ENCODE data around the gene G6PC3. TPM values are rescaled to one million over a fixed set of nuclear protein-coding genes. Genes with fewer than 3 reads are reported as not detected.

Gene G6PC3
- total and polyA plus RNA-seq, 3 donors from 2014 or later = 58.0 to 109 (median 85.5) TPM

DNA sequence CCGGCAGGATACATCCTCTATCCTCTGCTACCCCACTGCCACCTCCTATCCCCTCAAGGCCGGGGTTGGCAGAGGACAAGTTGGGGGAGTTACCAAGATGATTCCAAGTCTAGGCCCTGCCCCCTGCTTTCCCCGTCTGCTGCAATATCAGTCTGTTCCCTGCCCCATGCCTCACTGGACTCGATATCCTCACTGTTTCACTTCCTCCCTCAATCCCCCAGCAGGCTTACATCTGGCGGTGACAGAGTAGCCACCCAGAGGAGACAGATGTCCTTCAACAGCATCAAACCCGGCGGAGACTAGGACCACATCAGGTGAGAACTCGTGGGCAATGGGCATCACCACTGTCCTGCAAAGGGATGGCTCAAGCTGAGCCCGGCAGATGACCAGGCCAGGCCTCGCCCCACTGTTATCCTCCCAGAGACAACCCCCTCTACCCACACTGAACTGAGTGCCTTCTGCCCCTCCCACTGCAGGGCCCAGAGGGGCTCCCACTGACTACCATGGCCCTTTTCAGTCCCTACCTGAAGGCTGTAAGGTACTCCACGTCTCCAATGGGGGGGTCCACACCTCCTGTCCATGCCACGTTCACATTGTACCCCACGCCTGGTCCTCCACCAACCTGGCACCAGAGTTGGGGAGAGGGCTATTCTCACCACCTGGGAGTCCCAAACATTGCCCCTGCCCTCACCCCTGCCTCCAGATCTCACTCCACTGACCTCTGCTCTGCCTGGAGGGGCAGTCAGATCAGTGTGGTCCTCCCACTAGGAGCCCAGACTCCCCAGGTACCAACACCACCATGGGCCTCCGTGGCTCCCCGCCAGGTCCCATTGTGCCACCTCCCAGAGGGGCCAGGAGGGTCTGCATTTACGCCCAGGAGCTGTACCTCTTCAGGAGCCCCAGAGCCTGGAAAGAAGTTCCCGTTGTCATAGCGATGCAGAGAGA lies 9.6 kb downstream of the G6PC3 start:
- WGBS, 2 donors = 66 to 75% methylated on average over 12 to 18 of the region's 18 CpGs
- DNase-seq = no peak
- Histone ChIP-seq H3K27me3 (no peaks in the 10 kb centered on the region), H3K36me3 (ENCODE audit: low read depth, missing control alignments) (no peaks in the 10 kb centered on the region), H3K27ac (no peak overlapping the region), H3K4me3 (no peak overlapping the region), H3K4me1 (peaks cover 4% of the 10 kb centered on the region), H3K9me3 (no peaks in the 10 kb centered on the region)
- TF ChIP-seq CTCF (IDR thresholded peaks at IDR 0.05) (no peak), POLR2A (IDR thresholded peaks at IDR 0.05) (no peak)
- intact Hi-C loops (cut with DNase I; ENCODE audit: low total_unique reads) = no loop called here

GRCh38 chr17:44081681-44082080 lies 11.1 kb downstream of the G6PC3 start:
- no peak for DNase-seq
- H3K36me3 ChIP-seq (ENCODE audit: low read depth, missing control alignments) = no peaks in the 10 kb centered on the region
- H3K27ac ChIP-seq = no peak overlapping the region
- H3K4me1 ChIP-seq = peaks cover 4% of the 10 kb centered on the region
- WGBS, 2 donors = 89 to 90% methylated on average over 3 of the region's 3 CpGs
- TF ChIP-seq POLR2A (IDR thresholded peaks at IDR 0.05) = no peak
- TF ChIP-seq CTCF (IDR thresholded peaks at IDR 0.05) = no peak
- no peak overlapping the region for H3K4me3 ChIP-seq
- intact Hi-C loops (cut with DNase I; ENCODE audit: low total_unique reads) = no loop called here
- H3K27me3 ChIP-seq = no peaks in the 10 kb centered on the region
- no peaks in the 10 kb centered on the region for H3K9me3 ChIP-seq

DNA sequence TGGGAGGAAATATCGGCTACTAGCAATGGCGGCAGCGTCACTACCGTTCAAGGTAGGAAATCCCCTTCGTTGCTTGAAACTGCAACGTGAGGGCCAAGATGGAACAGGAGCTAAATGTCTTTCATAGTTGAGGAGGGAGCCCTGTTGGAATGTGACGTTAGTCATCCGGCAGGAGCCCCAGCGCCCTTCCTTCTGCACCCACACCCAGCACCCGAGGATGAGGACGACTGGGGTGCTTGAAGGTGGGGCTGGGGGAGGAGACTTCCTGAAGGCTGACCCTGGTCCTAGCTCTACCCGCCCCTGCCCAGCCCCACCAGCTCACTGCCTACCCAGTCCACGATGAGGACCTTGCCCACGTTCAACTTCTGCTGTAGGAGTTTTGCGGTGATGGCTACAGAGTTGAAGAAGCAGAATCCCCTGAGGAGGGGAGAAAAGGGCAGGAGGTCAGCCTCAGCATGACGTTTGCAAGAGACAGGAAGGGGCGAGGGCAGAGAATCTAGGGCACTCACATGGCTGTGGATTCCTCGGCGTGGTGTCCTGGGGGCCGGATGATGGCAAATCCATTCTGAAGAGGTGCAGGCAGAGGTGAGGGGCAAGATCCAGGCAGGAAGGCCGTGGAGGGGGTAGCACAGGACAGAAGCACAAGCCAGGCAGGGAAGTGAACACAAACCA lies 11.9 kb downstream of the G6PC3 start:
- no peak overlapping the region for H3K4me3 ChIP-seq
- no peaks in the 10 kb centered on the region for H3K27me3 ChIP-seq
- H3K36me3 ChIP-seq (ENCODE audit: low read depth, missing control alignments) = no peaks in the 10 kb centered on the region
- WGBS, 2 donors = 82 to 88% methylated on average over 21 of the region's 21 CpGs
- H3K9me3 ChIP-seq = no peaks in the 10 kb centered on the region
- TF ChIP-seq POLR2A (IDR thresholded peaks at IDR 0.05) (no peak), CTCF (IDR thresholded peaks at IDR 0.05) (no peak)
- H3K4me1 ChIP-seq = peaks cover 10% of the 10 kb centered on the region
- no peak for DNase-seq
- no peak overlapping the region for H3K27ac ChIP-seq
- intact Hi-C loops (cut with DNase I; ENCODE audit: low total_unique reads) = no loop called here

GRCh38 chr17:44083250-44083849 lies 12.8 kb downstream of the G6PC3 start:
- TF ChIP-seq POLR2A (IDR thresholded peaks at IDR 0.05) (no peak), CTCF (IDR thresholded peaks at IDR 0.05) (no peak)
- 90% methylated on average over 3 to 12 of the region's 12 CpGs for whole genome bisulfite sequencing, 2 donors
- Histone ChIP-seq H3K4me1 (peaks cover 8% of the 10 kb centered on the region), H3K4me3 (no peak overlapping the region), H3K27ac (no peak overlapping the region), H3K36me3 (ENCODE audit: low read depth, missing control alignments) (no peaks in the 10 kb centered on the region), H3K9me3 (no peaks in the 10 kb centered on the region), H3K27me3 (no peaks in the 10 kb centered on the region)
- intact Hi-C loops (cut with DNase I; ENCODE audit: low total_unique reads) = no loop called here
- no peak for DNase-seq
